GM23248 (cell line): ENCODE results near the gene VPS33A. TPM values are rescaled to one million over a fixed set of nuclear protein-coding genes. Genes with fewer than 3 reads are reported as not detected.

Experiments used
- DNase-seq: peaks from one replicate; pipeline ENCODE4 v3.0.0-alpha.2; 2015
- H2AFZ ChIP-seq: fragments of 200-600 bp; sonication (generic); 2 replicates; pipeline ENCODE4 v1.6.1; 2016; ENCODE audit warnings: antibody characterized with exemption
- H3F3A ChIP-seq: fragments of 200-600 bp; sonication (generic); 2 replicates; pipeline ENCODE4 v1.6.1; 2016; ENCODE audit warnings: mild to moderate bottlenecking, antibody characterized with exemption, mixed run types; ENCODE audit not compliant: insufficient read depth
- H3K27ac ChIP-seq: fragments of 200-600 bp; sonication (generic); 2 replicates; pipeline ENCODE4 v1.5.1; 2016; ENCODE audit warnings: mild to moderate bottlenecking
- H3K27me3 ChIP-seq: fragments of 200-600 bp; sonication (generic); replicated peaks from 2 replicates; pipeline ENCODE4 v1.6.1; 2016; ENCODE audit warnings: mild to moderate bottlenecking; ENCODE audit not compliant: insufficient read depth
- H3K36me3 ChIP-seq: fragments of 200-600 bp; sonication (generic); 2 replicates; pipeline ENCODE4 v1.6.1; 2016; ENCODE audit warnings: low read depth, mild to moderate bottlenecking
- H3K4me1 ChIP-seq: fragments of 200-600 bp; sonication (generic); 2 replicates; pipeline ENCODE4 v1.6.1; 2016; ENCODE audit warnings: mild to moderate bottlenecking; ENCODE audit not compliant: insufficient read depth
- H3K4me2 ChIP-seq: fragments of 200-600 bp; sonication (generic); one replicate; pipeline ENCODE4 v1.6.1; 2016; ENCODE audit warnings: mild to moderate bottlenecking; ENCODE audit not compliant: unreplicated experiment
- H3K4me3 ChIP-seq: fragments of 200-600 bp; sonication (generic); 2 replicates; pipeline ENCODE4 v1.5.1; 2016; ENCODE audit warnings: mild to moderate bottlenecking
- H3K79me2 ChIP-seq: fragments of 200-600 bp; sonication (generic); 2 replicates; pipeline ENCODE4 v1.6.1; 2016; ENCODE audit warnings: mild to moderate bottlenecking; ENCODE audit not compliant: insufficient read depth
- H3K9ac ChIP-seq: fragments of 200-600 bp; sonication (generic); 2 replicates; pipeline ENCODE4 v1.6.1; 2016; ENCODE audit warnings: mild to moderate bottlenecking
- H3K9me2 ChIP-seq: fragments of 200-600 bp; sonication (generic); 2 replicates; pipeline ENCODE4 v1.6.1; 2016; ENCODE audit warnings: mixed run types, mild to moderate bottlenecking, moderate library complexity; ENCODE audit not compliant: insufficient read depth
- H3K9me3 ChIP-seq: fragments of 200-600 bp; sonication (generic); one replicate; pipeline ENCODE4 v1.6.1; 2017; ENCODE audit warnings: low read depth
- H4K20me1 ChIP-seq: fragments of 200-600 bp; sonication (generic); 2 replicates; pipeline ENCODE4 v1.6.0; 2016; ENCODE audit not compliant: insufficient read depth
- EZH2 ChIP-seq: fragments of 200-600 bp; sonication (generic); IDR thresholded peaks from 2 replicates; pipeline ENCODE4 v1.6.1; 2018; ENCODE audit warnings: antibody characterized with exemption, mild to moderate bottlenecking; ENCODE audit not compliant: insufficient read depth, poor library complexity, severe bottlenecking
- EZH2phosphoT487 ChIP-seq: fragments of 200-600 bp; sonication (generic); IDR thresholded peaks from 2 replicates; pipeline ENCODE4 v1.6.1; 2018; ENCODE audit warnings: antibody characterized with exemption, moderate library complexity, mild to moderate bottlenecking, low read depth; ENCODE audit not compliant: insufficient read depth
- WGBS, 2 experiments: methylation state at CpG; one replicate each; pipeline ENCODE4 v1.1.6; 2015 to 2017; ENCODE audit warnings: low lambda C conversion rate in 2 of 2, low coverage in 1 of 2; ENCODE audit errors: missing lambda C conversion rate in 2 of 2; 5-methylcytosine and 5-hydroxymethylcytosine counted together
- in situ Hi-C: fragments of 300-500 bp; cut with MboI; formaldehyde crosslinking; loops from 2 replicates; pipeline ENCODE4 v1.15.0; 2020
- polyA plus RNA-seq: library from polyadenylated mRNA; unstranded; fragments of >200 nt; fragmentation: Nextera tagmentation; extraction: Ambion mirVana; gene quantifications from 2 replicates; pipeline ENCODE4 v1.2.1, GENCODE V29; 2016
- total RNA-seq: library from RNA; depleted of rRNA; stranded (reverse); fragments of >200 nt; shearing (Covaris generic); gene quantifications from 2 replicates; pipeline ENCODE4 v1.2.3, GENCODE V29; 2014

VPS33A gene
- total and polyA plus RNA-seq, 2 experiments from 2014 or later = 16.0 to 16.2 TPM

- H2AFZ ChIP-seq = no peak overlapping the region
- H3K4me1 ChIP-seq = peaks cover 8% of the 10 kb centered on the region; the same call in 1 of the 2 replicates
- H3K4me2 ChIP-seq = no peak overlapping the region
- no peaks in the 10 kb centered on the region for H3K79me2 ChIP-seq
- DNase-seq = no peak
- H3K9me2 ChIP-seq = no peaks in the 10 kb centered on the region
- peaks cover 7% of the 10 kb centered on the region for H3F3A ChIP-seq
- no peak overlapping the region for H3K4me3 ChIP-seq
- no peaks in the 10 kb centered on the region for H3K9me3 ChIP-seq
- in situ Hi-C loops = no loop called here
- 62 to 69% methylated on average over 4 of the region's 4 CpGs for WGBS, 2 experiments
- TF ChIP-seq EZH2phosphoT487 = no peak
- no peak for TF ChIP-seq EZH2
- H3K27ac ChIP-seq = no peak overlapping the region
- H4K20me1 ChIP-seq = no peaks in the 10 kb centered on the region
- H3K9ac ChIP-seq = no peak overlapping the region
- no peaks in the 10 kb centered on the region for H3K36me3 ChIP-seq
- no peaks in the 10 kb centered on the region for H3K27me3 ChIP-seq
Measured at GRCh38 chr12:122195405-122195804, 70.9 kb downstream of the VPS33A start.

- H3K9me2 ChIP-seq = no peaks in the 10 kb centered on the region
- 57 to 59% methylated on average over 1 of the region's 1 CpG for WGBS, 2 experiments
- H2AFZ ChIP-seq = no peak overlapping the region
- no peak for TF ChIP-seq EZH2phosphoT487
- TF ChIP-seq EZH2 = no peak
- H3F3A ChIP-seq = peaks cover 7% of the 10 kb centered on the region
- no peaks in the 10 kb centered on the region for H3K27me3 ChIP-seq
- H3K27ac ChIP-seq = no peak overlapping the region
- no peak overlapping the region for H3K4me3 ChIP-seq
- no peaks in the 10 kb centered on the region for H3K79me2 ChIP-seq
- no peaks in the 10 kb centered on the region for H3K9me3 ChIP-seq
- no peak overlapping the region for H3K4me2 ChIP-seq
- in situ Hi-C loops = no loop called here
- H3K36me3 ChIP-seq = no peaks in the 10 kb centered on the region
- H3K9ac ChIP-seq = no peak overlapping the region
- H4K20me1 ChIP-seq = no peaks in the 10 kb centered on the region
- H3K4me1 ChIP-seq = peaks cover 8% of the 10 kb centered on the region; the same call in 1 of the 2 replicates
- no peak for DNase-seq
Measured at GRCh38 chr12:122194804-122195203, 71.5 kb downstream of the VPS33A start.

GRCh38 chr12:122192441-122192840 lies 73.9 kb downstream of the VPS33A start:
- Histone ChIP-seq H3K9me2 (no peaks in the 10 kb centered on the region), H3K36me3 (no peaks in the 10 kb centered on the region), H3K27ac (no peak overlapping the region), H3K27me3 (no peaks in the 10 kb centered on the region), H3K9ac (no peak overlapping the region), H2AFZ (no peak overlapping the region), H3K79me2 (no peaks in the 10 kb centered on the region), H3K4me1 (no peaks in the 10 kb centered on the region), H3F3A (peaks cover 1% of the 10 kb centered on the region; the same call in 1 of the 2 replicates), H3K4me2 (no peak overlapping the region), H3K4me3 (no peak overlapping the region), H4K20me1 (no peaks in the 10 kb centered on the region), H3K9me3 (no peaks in the 10 kb centered on the region)
- WGBS, 2 experiments = 43 to 44% methylated on average over 11 of the region's 11 CpGs
- TF ChIP-seq EZH2phosphoT487 = no peak
- TF ChIP-seq EZH2 = no peak
- DNase-seq = no peak
- in situ Hi-C loops = no loop called here

- H3K4me3 ChIP-seq = no peak overlapping the region
- H2AFZ ChIP-seq = no peak overlapping the region
- no peaks in the 10 kb centered on the region for H3K4me1 ChIP-seq
- no peaks in the 10 kb centered on the region for H3K79me2 ChIP-seq
- no peak overlapping the region for H3K4me2 ChIP-seq
- H3K36me3 ChIP-seq = no peaks in the 10 kb centered on the region
- 75 to 76% methylated on average over 18 of the region's 18 CpGs for WGBS, 2 experiments
- no peaks in the 10 kb centered on the region for H3K9me2 ChIP-seq
- H3K27me3 ChIP-seq = no peaks in the 10 kb centered on the region
- TF ChIP-seq EZH2phosphoT487 = no peak
- no peak for TF ChIP-seq EZH2
- in situ Hi-C loops = no loop called here
- no peak overlapping the region for H3K27ac ChIP-seq
- H3K9me3 ChIP-seq = no peaks in the 10 kb centered on the region
- H4K20me1 ChIP-seq = no peaks in the 10 kb centered on the region
- no peak overlapping the region for H3K9ac ChIP-seq
- H3F3A ChIP-seq = no peaks in the 10 kb centered on the region
- DNase-seq = peak; percentile 68
Measured at GRCh38 chr12:122190842-122191668, 75.2 kb downstream of the VPS33A start.
